A549 (cell line): ENCODE results near the gene FTCD. TPM values are rescaled to one million over a fixed set of nuclear protein-coding genes. Genes with fewer than 3 reads are reported as not detected.

Experiments used
- ATAC-seq, 2 experiments: fragments of 200-7000 bp in 1 of 2; fragments of >200 bp in 1 of 2; cut with Nextera tagmentation in 1 of 2; cut with Tn5 transposase in 1 of 2; 3 replicates each; pipeline versions ENCODE4 v1.8.0 to v1.9.1; 2018 to 2020; ENCODE audit warnings: mild to moderate bottlenecking in 1 of 2, moderate library complexity in 1 of 2
- CTCF ChIA-PET: fragments of 300-600 bp; sonication (Branson Sonifier 250); formaldehyde crosslinking; extraction: SDS; loops from one replicate; lab custom pipeline; 2021; ENCODE audit warnings: antibody characterized with exemption, inconsistent platforms; lab: Yijun Ruan, JAX
- POLR2A ChIA-PET: fragments of 350-600 bp; formaldehyde crosslinking; extraction: SDS; loops from one replicate; lab custom pipeline; 2021; ENCODE audit warnings: antibody characterized with exemption, inconsistent platforms; lab: Yijun Ruan, JAX
- DNase-seq, 2 experiments: peaks; one replicate each; pipeline versions ENCODE4 v3.0.0 to v3.0.0-alpha.2; 2011 to 2016; ENCODE audit warnings: low read depth in 1 of 2, low spot score in 1 of 2
- FAIRE-seq: peaks from 2 replicates; lab custom pipeline; 2011; peaks lifted over from hg19 to GRCh38; lab: Jason Lieb, UNC
- H3K27ac ChIP-seq, 2 experiments: fragments of >200 bp; sonication (Bioruptor Twin); formaldehyde crosslinking; 3 replicates each; pipeline ENCODE4 v1.5.1; 2016 to 2017
- H3K4me1 ChIP-seq: fragments of >200 bp; sonication (Bioruptor Twin); formaldehyde crosslinking; 3 replicates; pipeline ENCODE4 v1.6.1; 2016
- H3K4me2 ChIP-seq: fragments of >200 bp; sonication (Bioruptor Twin); formaldehyde crosslinking; 3 replicates; pipeline ENCODE4 v1.6.1; 2016
- H3K4me3 ChIP-seq: fragments of >200 bp; sonication (Bioruptor Twin); formaldehyde crosslinking; 3 replicates; pipeline ENCODE4 v1.5.1; 2016
- H3K9me3 ChIP-seq: fragments of >200 bp; sonication (Bioruptor Twin); formaldehyde crosslinking; 3 replicates; pipeline ENCODE4 v1.6.1; 2016
- CBX8 ChIP-seq: fragments of 200-600 bp; sonication (generic); IDR thresholded peaks from 2 replicates; pipeline ENCODE4 v1.6.1; 2016
- EHMT2 ChIP-seq: fragments of 200-600 bp; sonication (generic); IDR thresholded peaks from 2 replicates; pipeline ENCODE4 v1.6.1; 2016; ENCODE audit warnings: antibody characterized with exemption, low read depth, mild to moderate bottlenecking, moderate library complexity
- EP300 ChIP-seq, 2 experiments: fragments of >200 bp; sonication (Bioruptor Twin); formaldehyde crosslinking; IDR thresholded peaks; 2 replicates in 1 of 2; 3 replicates in 1 of 2; pipeline ENCODE4 v1.6.1; 2016 to 2017
- FOSB ChIP-seq: fragments of 250-450 bp; sonication (Bioruptor Pico); IDR thresholded peaks from 2 replicates; pipeline ENCODE4 v1.5.0; 2020; ENCODE audit warnings: mild to moderate bottlenecking, moderate library complexity
- FOSL2 ChIP-seq, 2 experiments: fragments of 450-650 bp in 1 of 2; fragments of >200 bp in 1 of 2; sonication (Bioruptor Twin) in 1 of 2; formaldehyde crosslinking; IDR thresholded peaks; 2 replicates each; pipeline versions ENCODE4 v1.5.0 to v1.6.1; 2016 to 2020; ENCODE audit warnings: mild to moderate bottlenecking in 1 of 2, moderate library complexity in 1 of 2
- FOXS1 ChIP-seq: fragments of 250-450 bp; sonication (Bioruptor Pico); IDR thresholded peaks from 2 replicates; pipeline ENCODE4 v1.5.0; 2020; ENCODE audit warnings: mild to moderate bottlenecking, moderate library complexity
- HES2 ChIP-seq: fragments of >200 bp; sonication (Bioruptor Twin); formaldehyde crosslinking; IDR thresholded peaks from 2 replicates; pipeline ENCODE4 v1.6.1; 2016
- HOXA7 ChIP-seq: fragments of 250-450 bp; sonication (Bioruptor Pico); IDR thresholded peaks from 2 replicates; pipeline ENCODE4 v1.5.0; 2020; ENCODE audit warnings: mild to moderate bottlenecking, moderate library complexity
- MAFK ChIP-seq: fragments of 450-650 bp; IDR thresholded peaks from 2 replicates; pipeline ENCODE4 v1.6.1; 2014; ENCODE audit not compliant: partially characterized antibody
- NPAS2 ChIP-seq: fragments of 250-450 bp; sonication (Bioruptor Pico); IDR thresholded peaks from 2 replicates; pipeline ENCODE4 v1.8.0; 2022; ENCODE audit warnings: mild to moderate bottlenecking, moderate library complexity, borderline replicate concordance
- PHF8 ChIP-seq: fragments of 200-600 bp; sonication (generic); IDR thresholded peaks from 2 replicates; pipeline ENCODE4 v1.6.1; 2016; ENCODE audit warnings: low read depth, mild to moderate bottlenecking, antibody characterized with exemption, moderate library complexity, borderline replicate concordance
- POLR2A ChIP-seq: IDR thresholded peaks from 2 replicates; pipeline ENCODE4 v1.6.1; 2012; ENCODE audit warnings: mild to moderate bottlenecking, low read length
- POLR2AphosphoS2 ChIP-seq: conservative IDR thresholded peaks from 2 replicates; pipeline ENCODE4 v1.6.1; 2012; ENCODE audit warnings: low read length, improper control_type of control experiment, inconsistent platforms
- RAD21 ChIP-seq, 2 experiments: fragments of >200 bp in 1 of 2; sonication (Bioruptor Twin) in 1 of 2; formaldehyde crosslinking in 1 of 2; IDR thresholded peaks in 1 of 2; conservative IDR thresholded peaks in 1 of 2; 2 replicates in 1 of 2; 3 replicates in 1 of 2; pipeline ENCODE4 v1.6.1; 2012 to 2018; ENCODE audit warnings: inconsistent platforms in 1 of 2
- RCOR1 ChIP-seq: fragments of 150-350 bp; IDR thresholded peaks from 2 replicates; pipeline ENCODE4 v1.6.1; 2014; ENCODE audit warnings: antibody characterized with exemption, low read length, low read depth
- REST ChIP-seq: fragments of 200-600 bp; sonication (generic); IDR thresholded peaks from 2 replicates; pipeline ENCODE4 v1.6.1; 2016; ENCODE audit warnings: antibody characterized with exemption, mild to moderate bottlenecking, moderate library complexity
- SREBF2 ChIP-seq: fragments of 450-650 bp; IDR thresholded peaks from 2 replicates; pipeline ENCODE4 v1.6.1; 2014; ENCODE audit warnings: mild to moderate bottlenecking, moderate library complexity
- ZNF302 ChIP-seq: fragments of 250-450 bp; sonication (Bioruptor Pico); IDR thresholded peaks from 2 replicates; pipeline ENCODE4 v1.9.0; 2021; ENCODE audit warnings: inconsistent platforms, mild to moderate bottlenecking, moderate library complexity
- WGBS: methylation state at CpG from one replicate; pipeline ENCODE4 v1.1.6; 2017; ENCODE audit errors: missing lambda C conversion rate; 5-methylcytosine and 5-hydroxymethylcytosine counted together
- polyA plus RNA-seq, 4 experiments: library from polyadenylated mRNA; depleted of rRNA in 3 of 4; stranded (reverse); fragments of >200 nt; fragmentation: RNase III in 1 of 4; extraction: RNeasy Plus Mini Kit Qiagen cat#74134 plus additional on column Dnase treatment in 1 of 4; gene quantifications; 2 replicates in 3 of 4; 3 replicates in 1 of 4; pipeline ENCODE4 v1.2.3, GENCODE V29; 2011 to 2017

Gene FTCD
- polyA plus RNA-seq, 2 of the 4 experiments (the other 2 are of a cell fraction), result not detected

- Histone ChIP-seq H3K4me1 (no peaks in the 10 kb centered on the region), H3K4me3 (no peak overlapping the region), H3K4me2 (no peak overlapping the region), H3K9me3 (no peaks in the 10 kb centered on the region), H3K27ac (no peak overlapping the region)
- CTCF ChIA-PET, result no interaction called here
- DNase-seq (no peak), FAIRE-seq (no peak), ATAC-seq (no peak)
- TF ChIP-seq RAD21 (conservative IDR thresholded peaks at IDR 0.05 in 1 of 2, IDR thresholded peaks at IDR 0.05 in 1 of 2) (no peak), NPAS2 (no peak), ZNF302 (no peak), SREBF2 (no peak), FOXS1 (CRISPR knock-in tag) (no peak), EP300 (IDR thresholded peaks at IDR 0.05) (no peak), POLR2AphosphoS2 (no peak), FOSB (CRISPR knock-in tag) (no peak)
- POLR2A ChIA-PET, result no interaction called here
- 23% methylated on average over 3 of the region's 4 CpGs for WGBS
These were observed 40.4 kb downstream of the FTCD start for GRCh38 chr21:46114963-46115362.

- Histone ChIP-seq H3K27ac (no peak overlapping the region), H3K4me3 (no peak overlapping the region), H3K9me3 (no peaks in the 10 kb centered on the region), H3K4me1 (no peaks in the 10 kb centered on the region), H3K4me2 (no peak overlapping the region)
- CTCF ChIA-PET, result no interaction called here
- DNase-seq, result no peak
- no peak for FAIRE-seq
- ATAC-seq, result no peak
- TF ChIP-seq REST (no peak), CBX8 (no peak), HOXA7 (CRISPR knock-in tag) (no peak)
- POLR2A ChIA-PET, result no interaction called here
- WGBS, result 85% methylated on average over 15 of the region's 16 CpGs
These were observed 41.7 kb downstream of the FTCD start for GRCh38 chr21:46113497-46114176.

- CTCF ChIA-PET, result no interaction called here
- ATAC-seq (no peak), DNase-seq (no peak), FAIRE-seq (no peak)
- Histone ChIP-seq H3K4me1 (no peaks in the 10 kb centered on the region), H3K4me2 (no peak overlapping the region), H3K9me3 (0 out of 3 replicates have a peak, but pooled peaks cover under 1% of the 10 kb centered on the region), H3K27ac (no peak overlapping the region), H3K4me3 (no peak overlapping the region)
- POLR2A ChIA-PET, result no interaction called here
- WGBS, result 71% methylated on average over 15 of the region's 20 CpGs
- TF ChIP-seq RCOR1 (no peak), HES2 (no peak)
These were observed 42.6 kb downstream of the FTCD start for GRCh38 chr21:46112725-46113215.

- no peak overlapping the region for H3K4me3 ChIP-seq
- H3K9me3 ChIP-seq, result 0 out of 3 replicates have a peak, but pooled peaks cover 2% of the 10 kb centered on the region
- DNase-seq (no peak), FAIRE-seq (no peak)
- no peaks in the 10 kb centered on the region for H3K4me1 ChIP-seq
- no peak overlapping the region for H3K4me2 ChIP-seq
- H3K27ac ChIP-seq, result no peak overlapping the region
- TF ChIP-seq EHMT2 (no peak), POLR2A (no peak), MAFK (no peak), FOSL2 (IDR thresholded peaks at IDR 0.05) (no peak), FOSL2 (CRISPR knock-in tag; IDR thresholded peaks at IDR 0.05) (no peak), POLR2AphosphoS2 (no peak), PHF8 (no peak)
- TF ChIP-seq, all 56 proteins: peak for 0
- CTCF ChIA-PET, result no interaction called here
- POLR2A ChIA-PET, result no interaction called here
- ATAC-seq, result no peak
- WGBS, result 78% methylated on average over 8 of the region's 69 CpGs
These were observed 43.3 kb downstream of the FTCD start for GRCh38 chr21:46111857-46112724.
